NCI-H226 (cell line): ENCODE measurements around the gene FAM131C.
A peak's percentile ranks its signal among the peaks of the same experiment; 100 is the strongest.

Source experiments
- DNase-seq: peaks from one replicate; pipeline ENCODE4 v3.0.0-alpha.2; 2015

FAM131C gene

DNA sequence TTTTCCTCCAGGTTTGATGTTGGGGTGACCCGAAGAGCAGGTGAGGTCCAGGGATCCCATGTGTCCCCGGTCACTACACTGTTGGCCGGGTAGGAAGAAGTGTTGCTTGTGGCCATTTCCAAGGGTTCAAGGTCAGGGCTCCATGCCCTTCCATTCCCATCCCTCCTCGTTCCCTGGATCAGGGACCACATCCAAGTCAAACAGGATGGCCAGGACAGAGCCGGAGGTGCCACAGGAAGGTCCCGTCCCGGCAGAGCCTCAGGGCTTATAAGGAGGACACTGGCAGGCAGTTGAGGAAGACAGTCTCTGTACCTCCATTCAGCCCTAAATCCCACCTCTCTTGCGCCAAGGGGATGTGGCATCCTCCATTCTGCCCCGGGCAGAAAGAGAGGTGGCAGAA, 22.0 kb upstream of the FAM131C start:
- no peak for DNase-seq

- DNase-seq = no peak
Observed at GRCh38 chr1:16094453-16095158, 21.2 kb upstream of the FAM131C start.

DNA sequence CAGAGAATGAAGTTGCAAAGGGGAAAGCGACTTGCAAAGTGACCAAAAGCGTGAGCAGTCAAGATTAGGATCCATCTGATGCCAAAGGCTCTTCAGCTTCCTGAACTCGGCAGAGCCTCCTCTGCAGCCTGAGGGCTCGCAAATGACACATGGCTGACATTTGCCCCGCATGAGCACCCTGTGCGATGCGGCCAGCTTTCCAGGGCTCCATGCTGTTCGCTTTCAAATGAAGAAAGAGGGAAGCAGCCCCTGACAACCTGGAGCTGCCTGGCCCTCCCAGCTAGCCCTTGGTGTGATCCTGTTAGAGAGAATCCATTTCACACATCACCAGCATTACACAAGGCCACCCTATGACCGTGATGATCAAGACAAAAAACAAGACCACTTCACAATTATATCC, 20.2 kb upstream of the FAM131C start:
- no peak for DNase-seq

GRCh38 chr1:16092923-16093511, 19.6 kb upstream of the FAM131C start:
- DNase-seq = no peak

DNA sequence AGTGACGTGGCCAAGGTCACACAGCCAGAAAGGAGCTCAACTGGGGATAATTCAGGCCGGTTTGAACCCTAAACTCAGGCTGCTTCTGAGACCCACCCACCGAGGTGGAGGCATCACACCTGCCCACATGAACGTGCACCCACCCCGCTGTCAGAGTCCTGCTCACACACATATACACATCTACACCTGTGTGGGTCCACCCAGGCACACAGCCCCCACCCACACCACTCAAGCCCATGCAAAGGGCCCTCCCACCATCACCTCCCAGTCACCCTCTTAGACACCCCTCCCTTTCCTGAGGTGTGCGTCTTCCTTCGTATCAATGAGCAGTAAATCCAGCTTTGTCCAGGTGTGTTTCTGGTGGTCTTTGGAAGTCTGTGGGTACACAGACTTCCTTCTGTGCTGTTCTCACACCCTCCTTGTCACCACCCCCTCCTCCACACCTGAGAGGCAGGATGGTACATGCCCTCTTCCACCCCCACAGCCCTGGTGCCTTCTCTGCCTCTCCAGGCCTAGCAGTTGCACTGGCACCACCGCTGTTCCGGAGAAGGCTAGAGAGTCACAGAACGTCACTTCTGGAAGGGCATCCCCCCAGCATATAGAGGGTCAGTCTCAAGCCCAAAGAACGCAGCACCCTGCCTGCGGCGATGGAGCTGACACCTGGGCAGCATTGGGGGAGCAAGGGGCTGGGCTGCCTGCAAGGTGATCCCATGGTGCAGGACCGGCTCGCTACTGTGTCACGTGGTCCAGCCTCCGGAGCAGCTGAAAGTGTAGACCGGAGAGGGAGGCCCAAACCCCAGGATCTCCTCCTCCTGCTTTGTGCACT, 18.9 kb upstream of the FAM131C start:
- no peak for DNase-seq

- no peak for DNase-seq
Observed at GRCh38 chr1:16091296-16091695, 17.8 kb upstream of the FAM131C start.

GRCh38 chr1:16090076-16090826, 16.8 kb upstream of the FAM131C start:
- no peak for DNase-seq

DNA sequence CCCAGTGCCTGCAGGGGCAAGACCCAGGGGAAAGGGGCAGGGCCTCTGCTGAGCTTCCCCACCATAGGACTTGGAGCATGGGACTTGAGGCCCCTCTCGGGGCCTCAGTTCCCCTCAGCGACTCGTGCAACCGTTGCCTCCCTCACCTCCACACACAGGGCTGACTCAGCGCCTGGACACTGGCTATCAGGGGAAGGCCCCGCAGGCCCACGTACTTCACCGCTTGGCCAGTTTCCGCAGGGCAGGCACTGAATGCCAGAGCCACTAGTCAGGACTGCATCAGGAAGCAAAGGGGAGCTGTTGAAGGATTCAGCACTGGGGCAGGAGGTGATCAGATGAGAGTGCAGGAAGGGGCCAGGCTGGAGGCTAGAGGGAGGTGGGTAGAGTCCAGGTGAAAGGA, 15.5 kb upstream of the FAM131C start:
- peak; percentile 97 for DNase-seq

DNA sequence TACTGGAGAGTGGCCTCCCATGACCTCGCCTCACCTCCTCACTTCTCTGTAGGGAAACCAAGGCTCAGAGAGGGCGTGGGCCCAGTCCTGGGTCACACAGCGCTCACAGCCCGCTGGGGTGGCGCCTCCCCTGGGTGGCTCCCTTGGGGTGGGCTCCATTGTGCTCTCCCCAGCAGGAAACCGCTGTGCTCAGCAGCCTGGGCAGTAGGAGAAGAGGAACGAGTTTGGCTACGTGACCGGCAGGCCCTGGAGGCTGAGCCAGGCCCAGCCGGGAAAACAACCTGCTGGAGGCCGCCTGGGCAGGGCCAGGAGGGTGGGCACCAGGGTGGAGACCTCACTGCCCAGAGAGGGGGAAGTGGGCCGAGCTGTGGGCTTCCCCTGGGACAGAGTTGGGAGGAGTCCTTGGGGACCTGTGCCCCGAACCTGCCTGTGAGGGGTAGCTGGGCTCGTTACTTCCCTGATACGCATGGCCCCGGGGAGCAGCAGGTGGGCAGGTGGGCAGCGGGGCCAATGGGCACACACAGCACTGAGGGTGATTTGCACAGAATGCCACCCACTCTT, 15.0 kb upstream of the FAM131C start:
- DNase-seq = no peak

- no peak for DNase-seq
Observed at GRCh38 chr1:16087733-16088132, 14.3 kb upstream of the FAM131C start.

GRCh38 chr1:16085522-16085921, 12.1 kb upstream of the FAM131C start:
- DNase-seq = no peak

GRCh38 chr1:16083486-16083885, 10.0 kb upstream of the FAM131C start:
- DNase-seq = no peak

DNA sequence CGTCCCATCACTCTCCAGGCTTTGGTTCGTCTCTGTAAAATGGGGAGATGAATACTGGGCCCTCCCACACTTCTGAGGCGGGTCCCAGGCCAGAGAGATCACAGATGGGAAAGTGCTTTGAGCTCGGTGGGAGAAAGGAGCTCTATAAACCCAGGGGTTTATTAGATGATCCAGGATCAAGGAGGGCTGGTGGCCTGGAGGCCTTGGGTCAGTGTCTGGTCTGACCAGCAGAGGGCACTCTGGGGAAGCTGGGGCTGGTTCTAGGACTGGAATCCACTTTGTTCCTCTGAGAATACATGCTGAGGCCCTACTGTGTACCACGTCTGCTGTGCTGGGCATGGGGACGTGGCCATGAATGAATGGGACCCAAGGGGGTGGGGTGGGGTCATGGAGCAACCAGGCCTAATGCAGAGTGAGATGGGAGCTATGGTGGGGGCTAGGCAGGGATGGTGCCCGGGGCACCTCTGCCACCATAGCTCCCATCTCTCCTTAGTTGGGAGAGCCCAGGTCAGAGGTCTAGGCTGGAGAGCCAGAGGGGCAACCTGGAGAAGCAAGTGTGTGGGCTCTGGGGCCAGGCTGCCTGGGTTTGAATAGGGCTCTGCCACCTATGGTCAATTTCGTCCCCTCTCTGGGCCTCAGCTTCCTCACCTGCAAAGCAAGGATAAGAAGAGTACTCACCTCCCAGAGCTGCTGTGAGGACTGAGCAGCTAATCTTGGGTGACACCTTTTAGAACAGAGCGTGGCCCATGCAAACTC, 9.0 kb upstream of the FAM131C start:
- DNase-seq = peak; percentile 33

GRCh38 chr1:16081636-16082035, 8.2 kb upstream of the FAM131C start:
- no peak for DNase-seq

DNA sequence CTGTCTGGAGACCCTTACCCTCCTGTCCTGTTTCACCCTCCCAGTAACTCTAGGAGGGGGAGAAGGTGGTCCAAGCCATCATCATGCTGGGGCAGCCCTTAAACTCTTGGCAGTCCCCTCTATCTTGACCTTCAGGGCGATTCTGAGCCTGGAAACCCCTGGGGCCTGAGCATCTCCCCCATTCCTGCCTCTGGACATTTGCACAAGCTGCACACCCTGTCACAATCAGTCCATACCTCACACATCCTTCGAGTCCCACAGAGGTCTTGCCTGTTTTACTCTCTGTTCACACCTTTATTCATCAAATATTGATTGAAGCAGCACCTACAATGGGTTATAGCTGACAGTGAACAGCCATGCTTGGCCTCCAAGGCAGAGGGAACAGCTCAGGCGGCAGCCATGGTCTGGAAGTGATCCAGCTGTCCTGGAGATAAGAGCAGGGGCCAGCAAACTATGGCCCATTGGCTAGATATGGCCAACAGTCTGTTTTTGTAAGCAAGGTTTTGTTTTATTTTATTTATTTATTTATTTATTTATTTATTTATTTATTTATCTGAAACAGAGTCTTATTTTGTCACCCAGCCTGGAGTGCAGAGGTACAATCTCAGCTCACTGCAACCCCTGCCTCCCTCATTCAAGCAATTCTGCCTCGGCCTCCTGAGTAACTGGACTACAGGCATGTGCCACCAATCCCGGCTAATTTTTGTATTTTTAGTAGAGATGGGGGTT, 7.1 kb upstream of the FAM131C start:
- no peak for DNase-seq

DNA sequence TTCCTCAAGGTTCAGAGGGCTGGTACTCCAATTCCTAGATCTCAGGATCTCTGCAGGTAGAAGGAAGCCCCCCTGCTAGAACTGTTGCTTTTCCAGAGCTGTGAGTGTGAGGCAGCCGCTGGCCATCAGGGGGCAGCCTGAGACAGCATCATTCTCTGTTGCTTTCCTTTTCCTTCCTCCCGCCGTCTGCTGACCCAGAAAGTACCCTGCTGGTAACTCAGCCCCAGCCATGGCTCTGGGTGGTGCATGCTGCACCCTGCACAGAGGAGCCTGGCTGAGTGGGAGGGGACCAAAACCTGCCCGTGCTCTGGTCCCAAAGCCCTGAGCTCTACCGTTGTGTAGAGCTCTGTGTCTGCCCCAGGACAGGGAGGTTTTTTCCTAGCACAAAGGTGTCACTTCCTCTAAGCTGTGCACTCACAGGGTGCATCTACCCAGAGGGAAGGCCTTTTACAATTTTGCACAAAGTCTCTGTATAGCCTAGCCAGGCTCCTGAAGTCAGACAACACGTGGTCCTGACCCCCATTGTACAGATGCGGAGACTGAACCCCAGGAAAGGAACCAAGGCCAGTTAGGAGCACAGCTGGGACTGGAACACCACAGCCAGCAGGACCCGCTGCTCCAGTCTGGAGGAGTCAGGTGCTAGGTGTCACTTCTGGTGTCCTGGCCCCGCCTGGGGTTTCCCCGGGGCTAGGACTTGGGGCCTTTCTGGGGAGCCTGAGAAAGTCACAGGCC, 5.6 kb upstream of the FAM131C start:
- peak; percentile 54 for DNase-seq

DNA sequence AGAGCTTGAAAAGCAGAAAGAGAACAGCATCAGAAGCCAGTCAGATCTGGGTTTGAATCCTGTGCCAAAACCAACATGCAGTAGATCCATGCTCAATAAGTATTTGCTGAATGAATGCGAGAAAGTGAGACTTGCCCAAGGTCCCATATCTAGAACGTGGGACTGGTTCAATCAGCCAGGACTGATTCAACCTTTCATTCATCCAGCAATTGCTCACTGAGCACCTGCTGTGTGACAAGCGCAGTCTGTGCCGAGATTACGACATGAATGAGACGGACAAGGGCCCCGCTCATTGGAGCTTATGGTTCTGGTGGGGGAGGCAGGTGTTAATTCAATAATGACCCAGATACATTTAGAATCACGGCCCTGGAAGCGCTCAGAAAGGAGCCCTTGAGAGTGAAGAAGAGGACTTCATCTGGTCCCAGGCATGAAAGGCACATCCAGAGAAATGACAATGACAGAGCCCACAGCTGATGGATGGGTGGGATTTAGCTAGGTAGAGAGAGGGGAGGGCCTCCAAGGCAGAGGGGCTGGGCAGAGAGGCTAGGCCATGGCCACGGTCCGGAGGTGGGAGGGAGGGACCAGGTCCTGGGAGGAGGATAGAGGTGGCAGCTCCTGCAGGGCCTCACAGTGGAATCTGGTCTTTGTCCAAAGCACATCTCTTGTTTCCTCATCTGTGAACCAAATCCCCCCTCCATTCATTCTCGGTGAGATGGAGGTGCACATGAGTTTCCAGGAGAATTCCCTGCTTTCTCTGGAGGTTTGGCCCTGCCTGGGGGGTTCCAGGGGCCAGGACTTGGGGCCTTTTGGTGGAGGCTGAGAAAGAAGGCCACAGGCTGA, 4.2 kb upstream of the FAM131C start:
- DNase-seq = no peak

GRCh38 chr1:16076865-16077238, 3.4 kb upstream of the FAM131C start:
- DNase-seq = no peak

GRCh38 chr1:16076031-16076864, 2.8 kb upstream of the FAM131C start:
- peak; percentile 48 for DNase-seq
